GM20431 (cell line): ENCODE results near the gene PANK2.
"Not testable (repeated sequence)": the region's sequence is repeated elsewhere in the genome, so short reads cannot be mapped to it uniquely, and the experiment has no call there.

Source experiments
- in situ Hi-C: fragments of 300-500 bp; cut with MseI, MboI; formaldehyde crosslinking; loops from one replicate; pipeline ENCODE4 v1.15.0; 2020; ENCODE audit warnings: low sequenced_read_pairs; ENCODE audit not compliant: unreplicated experiment

The PANK2 gene

DNA sequence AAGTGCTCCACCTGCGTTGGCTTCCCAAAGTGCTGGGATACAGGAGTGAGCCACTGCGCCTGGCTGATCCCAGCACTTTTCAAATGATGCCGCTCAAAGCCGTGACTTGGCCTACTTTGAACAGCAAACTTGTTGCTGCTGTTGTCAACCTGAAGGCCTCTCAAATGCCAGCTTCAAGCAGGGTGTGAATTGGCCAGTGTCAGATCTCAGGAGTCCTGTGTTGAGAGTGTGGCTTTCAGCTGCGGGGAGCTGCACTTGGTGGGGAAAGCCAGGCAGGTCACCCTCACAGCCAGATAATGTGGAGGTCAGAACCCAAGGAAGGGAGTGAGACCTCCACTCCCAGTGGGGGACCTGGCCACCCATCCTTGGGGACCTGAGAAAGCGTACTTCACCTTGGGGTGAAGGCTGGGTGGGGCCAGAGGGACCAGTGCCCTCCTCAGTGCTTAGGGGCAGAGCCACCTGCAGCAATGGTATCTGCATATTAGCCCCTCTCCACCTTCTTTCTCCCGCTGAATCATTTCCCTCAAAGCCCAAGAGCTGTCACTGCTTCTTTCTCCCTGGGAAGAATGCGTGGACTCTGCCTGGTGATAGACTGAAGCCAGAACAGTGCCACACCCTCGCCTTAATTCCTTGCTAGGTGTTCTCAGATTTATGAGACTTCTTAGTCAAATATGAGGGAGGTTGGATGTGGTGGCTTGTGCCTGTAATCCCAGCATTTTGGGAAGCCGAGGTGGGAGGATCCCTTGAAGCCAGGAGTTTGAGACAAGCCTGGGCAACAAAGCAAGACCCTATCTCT lies 19.1 kb upstream of the PANK2 start:
- in situ Hi-C loops = no loop called here

DNA sequence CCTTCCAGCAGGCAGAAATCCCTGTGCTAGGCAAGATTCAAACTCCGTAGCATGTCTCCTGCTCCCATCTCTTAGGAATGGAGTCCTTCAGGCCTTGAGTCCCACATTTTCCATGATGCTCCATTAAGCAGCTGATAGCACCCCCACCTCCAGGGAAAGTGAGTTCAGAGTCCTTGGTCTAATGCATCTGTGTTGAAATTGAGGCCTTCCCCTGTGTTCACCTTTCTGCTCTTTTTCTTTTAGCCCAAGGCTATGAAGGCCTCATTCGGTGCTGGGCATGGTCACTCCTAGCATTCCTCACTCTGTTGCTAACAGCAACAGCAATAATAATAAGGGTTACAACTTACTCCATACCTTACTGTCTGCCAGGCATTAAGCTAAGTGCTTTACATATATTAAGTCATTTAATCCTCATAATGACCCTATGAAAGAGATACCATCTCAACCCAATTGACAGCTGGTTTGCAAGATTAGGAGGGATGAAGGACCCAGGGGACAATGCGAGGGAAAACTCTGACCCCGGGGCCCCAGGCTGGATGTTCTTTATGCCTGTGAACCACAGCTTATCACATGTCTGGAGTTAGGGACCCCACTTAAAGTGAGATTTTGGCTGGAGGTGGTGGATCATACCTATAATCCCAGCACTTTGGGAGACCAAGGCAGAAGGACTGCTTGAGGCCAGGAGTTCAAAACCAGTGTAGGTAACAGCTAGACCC lies 17.5 kb upstream of the PANK2 start:
- in situ Hi-C loops = no loop called here

DNA sequence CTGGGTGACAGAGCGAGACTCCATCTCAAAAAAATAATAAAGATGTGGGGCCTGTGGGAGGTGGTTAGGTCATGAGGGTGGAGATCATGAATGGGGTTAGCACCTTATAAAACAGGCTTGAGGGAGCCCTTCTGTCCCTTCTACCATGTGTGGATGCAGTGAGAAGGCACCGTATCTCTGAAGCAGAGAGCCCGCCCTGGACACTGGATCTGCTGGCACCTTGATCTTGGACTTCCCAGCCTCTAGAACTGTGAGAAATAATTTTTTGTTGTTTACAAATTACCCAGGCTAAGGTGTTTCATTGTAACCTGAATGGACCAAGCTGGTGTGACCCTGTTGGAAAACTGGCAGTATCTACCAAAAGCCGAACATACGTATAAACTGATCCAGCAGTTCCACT lies 15.7 kb upstream of the PANK2 start:
- in situ Hi-C loops = no loop called here

DNA sequence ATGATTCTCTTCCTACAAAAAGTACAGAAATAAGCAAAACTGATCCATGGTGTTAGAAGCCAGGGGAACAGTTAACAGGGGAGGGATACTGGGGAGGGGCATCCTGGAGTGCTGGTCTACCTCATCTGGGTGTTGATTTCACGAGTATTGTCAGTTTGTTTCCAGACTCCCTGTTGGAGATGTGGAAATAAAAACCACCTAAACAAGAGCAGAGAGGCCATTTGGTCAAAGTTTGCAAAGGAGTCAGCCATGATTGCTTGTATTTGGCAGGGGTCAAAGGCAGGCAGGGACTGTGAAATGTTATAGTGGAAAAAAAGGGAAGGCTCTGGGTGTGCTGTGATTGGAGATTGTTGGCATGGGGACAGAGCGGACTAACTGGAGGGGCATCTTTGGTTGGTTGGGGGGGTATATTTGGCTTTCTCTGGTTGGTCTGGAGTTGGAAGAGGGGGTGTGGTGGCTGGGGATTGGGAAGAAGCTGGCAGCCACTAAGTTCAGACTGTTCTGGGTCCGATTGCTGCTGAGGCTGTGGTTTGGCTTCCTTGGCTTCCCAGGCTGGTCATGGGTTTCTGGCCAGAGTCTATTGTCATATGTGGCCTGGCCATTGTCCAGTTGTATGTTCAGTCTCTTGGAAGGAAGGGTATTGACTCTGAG lies 14.9 kb upstream of the PANK2 start:
- in situ Hi-C loops = no loop called here

DNA sequence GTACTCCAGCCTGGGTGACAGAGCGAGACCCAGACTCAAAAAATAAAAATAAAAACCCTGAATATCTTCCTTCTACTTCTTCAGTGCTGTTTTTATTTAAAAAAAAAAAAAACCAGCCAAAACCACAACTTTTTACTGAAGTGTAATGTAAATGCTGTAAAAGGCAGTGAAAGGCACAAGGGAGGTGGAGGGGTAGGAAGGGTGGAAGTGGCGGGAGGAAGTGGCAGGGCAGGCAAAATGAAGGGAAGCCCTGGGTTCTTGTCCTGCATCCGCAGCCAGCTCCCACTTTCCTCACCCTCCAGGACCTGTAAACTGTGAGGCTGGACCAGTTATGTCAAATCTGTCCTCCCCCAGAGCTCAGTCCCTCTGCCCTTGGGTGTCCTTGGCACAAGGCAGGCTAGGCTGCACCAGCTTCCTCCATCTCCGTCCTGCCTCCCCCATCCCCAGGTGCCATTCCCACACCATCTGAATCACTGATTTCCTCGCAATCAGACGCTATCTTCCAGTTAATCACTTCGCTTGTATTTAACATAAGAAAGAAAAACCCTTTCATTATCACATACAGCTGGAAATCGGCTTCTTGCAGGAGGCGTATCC lies 13.7 kb upstream of the PANK2 start:
- in situ Hi-C loops = no loop called here

DNA sequence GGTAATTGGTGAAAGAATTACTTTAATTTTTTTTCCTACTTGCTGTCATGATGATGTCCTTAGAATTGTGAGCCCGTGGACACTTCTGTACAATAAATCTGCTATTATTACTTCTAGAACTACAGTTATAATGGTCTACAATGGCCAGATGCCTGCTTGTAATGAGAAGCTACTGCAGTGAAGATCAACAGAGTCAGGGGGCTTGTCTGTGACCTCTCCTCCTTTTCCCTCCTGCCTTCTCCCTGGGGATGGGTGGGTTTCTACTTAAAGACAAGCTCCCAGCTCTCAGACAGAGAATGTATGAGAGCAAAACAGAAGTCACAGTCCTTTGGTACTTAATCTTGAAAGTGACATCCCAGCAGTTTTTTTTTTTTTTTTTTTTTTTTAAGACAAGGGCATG lies 13.2 kb upstream of the PANK2 start:
- in situ Hi-C loops = no loop called here

DNA sequence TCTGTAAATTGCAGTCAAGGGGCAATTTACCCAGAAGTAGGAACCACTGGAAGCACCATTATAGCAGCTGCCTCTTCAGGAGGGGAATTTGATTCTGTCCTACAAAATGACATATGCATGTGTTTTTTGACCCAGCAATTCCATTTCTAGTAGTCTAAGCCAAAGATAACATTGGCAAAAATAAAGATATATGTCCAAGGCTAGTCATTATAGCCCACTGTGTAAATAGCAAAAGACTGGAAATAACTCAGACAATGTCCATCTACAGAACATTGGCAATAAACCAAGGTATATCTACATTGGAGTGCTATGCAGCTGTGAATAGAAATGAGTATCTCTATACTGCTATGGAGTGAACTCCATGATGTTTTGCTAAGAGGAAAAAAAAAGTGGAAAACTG lies 12.5 kb upstream of the PANK2 start:
- in situ Hi-C loops = no loop called here

DNA sequence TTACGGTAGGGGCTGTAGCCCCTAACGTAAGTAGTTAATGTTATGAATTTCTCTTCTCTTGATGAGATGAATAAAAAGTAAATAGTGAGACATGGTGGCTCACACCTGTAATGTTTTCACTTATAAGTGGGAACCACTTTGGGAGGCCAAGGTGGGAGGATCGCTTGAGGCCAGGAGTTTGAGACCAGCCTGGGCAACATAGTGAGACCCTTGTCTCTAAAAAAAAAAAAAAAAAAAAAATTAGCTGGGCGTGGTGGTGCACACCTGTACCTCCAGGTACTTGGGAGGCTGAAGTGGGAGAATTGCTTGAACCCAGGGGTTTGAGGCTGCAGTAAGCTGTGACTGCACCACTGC lies 10.3 kb upstream of the PANK2 start:
- in situ Hi-C loops = not testable (repeated sequence)

DNA sequence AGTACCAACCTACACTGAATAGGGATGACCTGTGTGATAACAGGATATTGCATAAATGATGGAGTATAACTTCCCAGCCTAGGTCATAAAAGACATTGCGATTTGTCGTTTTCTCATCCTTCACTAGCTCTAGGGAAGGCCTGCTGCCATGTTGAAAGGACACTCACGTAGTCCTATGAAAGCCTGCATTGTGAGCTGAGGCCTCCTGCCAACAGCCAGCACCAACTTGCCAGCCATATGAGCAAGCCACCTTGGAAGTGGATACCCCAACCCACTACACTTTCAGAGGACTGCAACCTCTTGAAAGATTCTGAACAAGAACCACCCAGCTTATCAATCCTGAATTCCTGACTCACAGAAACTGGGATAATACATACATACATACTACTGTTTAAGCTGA lies 3.5 kb upstream of the PANK2 start:
- in situ Hi-C loops = no loop called here

DNA sequence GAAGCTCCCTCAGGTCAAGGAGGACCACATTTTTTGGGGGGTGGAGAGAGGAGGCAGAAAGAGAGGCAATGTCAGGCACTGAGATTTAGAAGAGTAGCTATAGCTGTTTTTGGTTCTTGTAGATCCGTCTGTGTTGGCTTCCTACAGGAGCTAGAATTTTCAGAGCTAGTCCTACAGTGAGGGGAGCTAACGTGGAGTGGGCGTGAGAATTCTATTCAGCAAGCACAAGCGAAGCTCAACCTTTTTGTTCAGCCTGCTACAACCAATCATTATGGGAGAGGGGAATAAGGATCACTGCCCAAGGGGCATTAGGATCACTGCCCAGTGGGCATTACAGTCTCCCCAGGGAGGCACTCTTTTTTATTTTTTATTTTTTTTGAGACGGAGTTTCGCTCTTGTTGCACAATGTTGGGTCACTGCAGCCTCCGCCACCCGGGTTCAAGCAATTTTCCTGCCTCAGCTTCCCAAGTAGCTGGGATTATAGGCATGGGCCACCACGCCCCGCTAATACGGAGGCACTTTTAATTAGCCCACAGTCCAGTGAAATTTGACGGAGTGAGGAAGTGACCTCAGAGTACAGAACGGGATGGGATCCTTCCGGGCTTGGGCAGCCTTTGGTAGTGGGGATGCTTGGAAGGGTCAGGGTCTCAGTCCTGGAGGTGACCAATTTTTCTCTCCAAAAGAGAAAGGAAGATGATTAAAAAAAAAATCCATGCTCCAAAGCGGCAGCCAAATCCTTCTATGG lies 1.1 kb upstream of the PANK2 start:
- in situ Hi-C loops = no loop called here

DNA sequence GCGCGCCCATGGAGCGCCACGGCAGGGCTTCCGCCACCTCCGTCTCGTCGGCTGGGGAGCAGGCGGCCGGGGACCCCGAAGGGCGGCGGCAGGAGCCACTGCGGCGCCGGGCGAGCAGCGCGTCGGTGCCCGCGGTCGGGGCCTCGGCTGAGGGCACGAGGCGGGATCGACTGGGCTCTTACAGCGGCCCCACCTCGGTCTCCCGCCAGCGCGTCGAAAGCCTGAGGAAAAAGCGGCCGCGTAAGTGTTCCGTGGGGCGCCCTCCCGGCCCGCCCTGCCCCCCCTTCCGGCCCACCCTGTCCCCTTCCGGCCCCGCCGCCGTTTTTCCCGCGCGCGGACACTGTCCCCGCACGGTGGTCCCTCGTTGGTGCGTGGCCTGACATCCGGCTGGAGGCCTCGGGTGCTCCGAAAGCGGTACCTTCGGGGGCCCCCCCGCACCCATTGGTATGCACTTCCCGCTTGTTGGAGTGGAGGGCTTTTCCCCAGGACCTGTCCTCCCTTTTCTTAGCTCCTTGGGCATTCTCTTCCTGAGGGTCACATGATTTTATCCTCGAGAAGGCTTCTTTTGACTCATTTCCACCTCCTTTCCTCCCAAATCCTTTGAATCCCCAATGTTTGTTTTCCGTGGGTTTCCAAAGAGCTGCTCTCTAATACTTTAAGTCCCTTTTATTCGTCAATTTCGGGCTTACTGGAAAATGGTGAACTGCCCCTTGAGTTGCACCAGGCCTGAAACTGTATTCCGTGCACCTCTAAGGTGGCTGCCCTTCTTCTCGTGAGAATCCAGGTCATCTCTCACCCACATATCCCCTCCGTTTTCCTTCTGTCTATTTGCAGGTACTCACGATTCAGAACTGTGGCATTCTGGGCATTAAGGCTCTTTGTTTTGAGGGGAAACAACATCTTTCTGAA lies 556 bp downstream of the PANK2 start:
- in situ Hi-C loops = no loop called here

DNA sequence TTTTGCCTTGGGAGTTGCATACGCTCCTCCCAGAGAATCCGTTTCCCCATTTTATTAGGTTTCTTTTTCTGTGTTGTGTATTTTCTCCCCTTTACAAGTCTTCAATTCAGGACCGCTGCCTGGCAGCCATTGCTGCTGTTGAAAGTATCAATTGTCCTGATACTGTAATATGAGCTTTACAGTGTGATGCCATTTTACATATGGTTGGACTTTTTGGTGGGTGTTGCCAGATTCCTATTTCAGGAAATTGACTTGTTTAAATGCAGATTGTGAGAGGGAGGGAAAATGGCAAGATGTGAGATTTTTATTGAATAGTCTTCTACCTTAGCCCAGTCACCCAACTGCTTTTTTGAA lies 1.2 kb downstream of the PANK2 start:
- in situ Hi-C loops = no loop called here

DNA sequence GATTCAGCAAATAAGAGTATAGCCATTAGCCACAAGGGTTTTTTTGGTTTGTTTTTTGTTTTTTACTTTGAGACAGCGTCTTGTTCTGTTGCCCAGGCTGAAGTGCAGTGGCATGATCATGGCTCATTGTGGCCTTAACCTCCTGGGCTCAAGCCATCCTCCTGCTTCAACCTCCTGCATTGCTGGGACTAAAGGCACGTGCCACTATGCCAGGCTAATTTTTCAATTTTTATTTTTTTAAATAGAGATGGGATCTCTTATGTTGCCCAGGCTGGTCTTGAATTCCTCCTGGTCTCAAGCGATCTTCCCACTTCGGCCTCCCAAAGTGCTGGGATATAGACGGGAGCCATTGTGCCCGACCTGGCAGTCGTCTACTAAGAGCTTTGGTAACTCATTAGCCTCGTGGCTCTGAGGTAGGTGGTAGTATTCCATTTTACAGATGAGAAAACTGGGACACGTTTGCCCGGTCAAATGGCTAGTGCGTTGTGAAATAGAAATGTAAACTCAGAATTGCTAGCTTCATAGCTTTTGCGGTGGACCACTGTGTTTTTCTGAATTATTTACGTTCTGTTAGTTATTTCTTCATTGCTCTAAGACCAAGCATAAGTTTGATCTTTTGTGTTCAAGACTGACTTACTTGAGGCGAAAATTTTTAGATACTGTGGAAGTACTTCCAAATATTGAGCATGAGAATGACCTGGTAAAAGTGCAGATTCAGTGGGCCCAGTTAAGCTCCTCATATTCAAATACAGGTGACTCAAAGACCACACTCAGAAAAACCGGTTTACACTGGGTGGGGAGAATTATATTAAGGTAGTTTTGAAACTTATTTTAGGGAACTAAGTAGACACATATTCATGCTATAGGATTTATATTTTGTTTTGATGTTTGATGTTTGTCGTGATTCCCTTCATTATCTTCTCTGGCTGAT lies 2.1 kb downstream of the PANK2 start:
- in situ Hi-C loops = no loop called here

DNA sequence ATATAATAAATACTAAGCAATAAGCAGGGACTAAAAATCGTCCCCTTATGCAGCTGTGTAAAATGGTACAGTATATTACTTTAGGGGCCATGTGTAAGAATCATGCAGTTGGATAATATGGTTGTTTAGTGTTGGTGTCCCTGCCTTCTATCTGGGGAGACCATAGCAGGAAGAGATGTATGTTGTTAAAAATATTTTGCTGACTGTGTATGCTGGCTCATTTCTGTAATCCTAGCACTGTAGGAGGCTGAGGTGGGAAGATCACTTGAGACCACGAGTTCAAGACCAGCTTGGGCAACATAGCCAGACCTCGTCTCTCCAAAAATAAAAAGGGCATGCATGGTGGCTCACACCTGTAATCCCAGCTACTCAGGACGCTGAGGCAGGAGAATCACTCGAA lies 5.6 kb downstream of the PANK2 start:
- in situ Hi-C loops = no loop called here

DNA sequence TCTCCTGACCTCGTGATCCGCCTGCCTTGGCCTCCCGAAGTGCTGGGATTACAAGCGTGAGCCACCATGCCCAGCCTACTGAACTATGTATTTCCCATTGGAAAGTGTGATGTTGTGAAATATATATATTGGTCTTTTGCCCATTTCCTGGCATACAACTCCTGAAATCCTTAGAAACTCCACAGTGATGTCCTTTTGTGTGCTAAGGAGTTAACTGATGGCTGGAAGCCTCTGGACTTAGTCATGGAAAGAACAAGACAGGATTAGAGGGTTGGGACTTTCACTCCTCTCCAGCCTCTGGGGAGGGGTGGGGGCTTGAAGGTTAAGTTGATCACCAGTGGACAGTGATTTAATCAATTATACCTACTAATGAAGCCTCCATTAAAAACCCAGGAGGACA lies 7.1 kb downstream of the PANK2 start:
- in situ Hi-C loops = no loop called here

DNA sequence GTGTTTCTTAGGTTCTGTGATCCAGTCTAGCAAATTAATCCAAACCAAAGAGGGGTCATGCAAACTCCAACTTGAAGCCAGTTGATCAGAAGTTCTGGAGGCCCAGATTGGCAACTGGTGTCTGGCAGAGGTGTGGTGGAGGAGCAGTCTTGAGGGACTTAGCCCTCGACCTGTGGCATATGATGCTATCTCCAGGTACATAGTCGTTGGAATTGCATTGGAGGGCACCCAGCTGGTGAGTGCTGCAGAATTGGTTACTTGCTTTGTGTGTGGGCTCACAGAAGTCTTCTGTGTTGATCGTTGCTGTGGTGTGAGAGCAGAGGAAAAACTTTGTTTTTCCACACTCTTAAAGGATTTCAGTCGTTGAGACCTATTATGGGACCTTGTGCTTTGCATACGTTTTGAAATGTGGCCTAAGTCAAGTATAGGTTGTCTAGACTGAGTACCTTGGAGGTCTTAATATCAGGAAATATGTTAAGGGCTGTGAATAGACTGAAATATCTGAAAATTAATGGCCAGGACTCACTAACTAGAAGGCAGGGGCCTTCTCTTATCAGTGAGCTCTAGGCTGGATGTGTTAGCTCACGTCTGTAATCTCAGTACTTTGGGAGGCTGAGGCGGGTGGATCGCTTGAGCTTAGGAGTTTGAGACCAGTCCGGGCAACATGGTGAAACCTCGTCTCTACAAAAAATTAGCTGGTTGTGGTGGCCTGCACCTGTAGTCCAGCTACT lies 7.8 kb downstream of the PANK2 start:
- in situ Hi-C loops = no loop called here

DNA sequence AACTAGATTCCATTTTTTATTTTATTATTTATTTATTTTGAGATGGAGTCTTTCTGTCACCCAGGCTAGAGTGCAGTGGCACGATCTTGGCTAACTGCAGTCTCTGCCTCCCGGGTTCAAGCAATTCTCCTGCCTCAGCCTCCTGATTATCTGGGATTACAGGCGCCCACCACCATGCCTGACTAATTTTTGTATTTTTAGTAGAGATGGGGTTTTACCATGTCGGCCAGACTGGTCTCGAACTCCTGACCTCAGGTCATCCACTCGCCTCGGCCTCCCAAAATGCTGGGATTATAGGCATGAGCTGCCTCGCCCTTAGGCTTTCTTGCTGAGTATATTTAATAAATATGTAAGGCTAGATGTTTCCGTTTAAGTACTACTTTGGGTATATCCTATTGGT lies 9.0 kb downstream of the PANK2 start:
- in situ Hi-C loops = not testable (repeated sequence)

DNA sequence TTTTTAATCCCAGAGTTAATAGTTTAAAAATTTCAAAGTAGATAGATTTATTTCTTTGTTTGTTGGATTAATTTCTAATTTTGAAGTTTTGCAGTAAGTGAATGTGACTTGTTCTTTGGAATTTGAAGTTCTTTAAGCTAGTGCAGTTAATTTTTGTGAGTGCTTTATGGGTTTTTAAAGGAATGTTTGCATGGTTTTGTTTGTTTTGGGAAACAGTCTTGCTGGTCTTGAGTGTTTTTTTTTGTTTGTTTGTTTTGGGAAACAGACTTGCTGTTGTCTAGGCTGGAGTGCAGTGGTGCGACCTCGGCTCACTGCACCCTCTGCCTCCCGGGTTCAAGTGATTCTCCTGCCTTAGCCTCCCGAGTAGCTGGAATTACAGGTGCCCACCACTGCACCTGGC lies 9.5 kb downstream of the PANK2 start:
- in situ Hi-C loops = no loop called here
